HG02973 (cell line): Measurements from ENCODE around the gene BLOC1S3.

Experiments
- ATAC-seq: cut with Tn5 transposase; IDR thresholded peaks from one replicate; pipeline ENCODE4 v1.9.1; 2021; ENCODE audit warnings: moderate library complexity; ENCODE audit not compliant: unreplicated experiment

The BLOC1S3 gene

DNA sequence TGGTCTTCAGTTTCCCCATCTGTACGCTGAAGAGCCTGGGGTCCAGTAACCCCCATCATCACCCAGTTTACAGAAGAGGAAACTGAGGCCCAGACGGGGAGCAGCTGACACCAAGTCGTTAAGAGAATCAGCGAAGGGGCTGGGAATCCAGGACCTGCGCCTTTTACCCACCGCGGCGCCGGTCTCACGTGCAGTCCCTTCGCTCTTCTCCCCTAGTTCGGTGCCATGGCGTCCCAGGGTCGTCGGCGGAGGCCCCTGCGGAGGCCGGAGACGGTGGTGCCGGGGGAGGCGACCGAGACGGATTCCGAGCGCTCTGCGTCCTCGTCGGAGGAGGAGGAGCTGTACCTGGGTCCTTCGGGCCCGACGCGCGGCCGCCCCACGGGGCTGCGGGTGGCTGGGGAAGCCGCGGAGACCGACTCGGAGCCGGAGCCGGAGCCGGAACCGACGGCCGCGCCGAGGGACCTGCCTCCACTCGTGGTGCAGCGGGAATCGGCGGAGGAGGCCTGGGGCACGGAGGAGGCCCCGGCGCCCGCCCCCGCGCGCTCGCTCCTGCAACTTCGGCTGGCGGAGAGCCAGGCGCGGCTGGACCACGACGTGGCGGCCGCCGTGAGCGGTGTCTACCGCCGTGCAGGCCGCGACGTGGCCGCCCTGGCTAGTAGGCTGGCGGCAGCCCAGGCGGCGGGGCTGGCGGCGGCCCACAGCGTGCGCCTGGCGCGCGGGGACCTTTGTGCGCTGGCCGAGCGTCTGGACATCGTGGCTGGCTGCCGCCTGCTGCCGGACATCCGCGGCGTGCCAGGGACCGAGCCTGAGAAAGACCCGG, 698 bp downstream of the BLOC1S3 start:
- no peak for ATAC-seq

DNA sequence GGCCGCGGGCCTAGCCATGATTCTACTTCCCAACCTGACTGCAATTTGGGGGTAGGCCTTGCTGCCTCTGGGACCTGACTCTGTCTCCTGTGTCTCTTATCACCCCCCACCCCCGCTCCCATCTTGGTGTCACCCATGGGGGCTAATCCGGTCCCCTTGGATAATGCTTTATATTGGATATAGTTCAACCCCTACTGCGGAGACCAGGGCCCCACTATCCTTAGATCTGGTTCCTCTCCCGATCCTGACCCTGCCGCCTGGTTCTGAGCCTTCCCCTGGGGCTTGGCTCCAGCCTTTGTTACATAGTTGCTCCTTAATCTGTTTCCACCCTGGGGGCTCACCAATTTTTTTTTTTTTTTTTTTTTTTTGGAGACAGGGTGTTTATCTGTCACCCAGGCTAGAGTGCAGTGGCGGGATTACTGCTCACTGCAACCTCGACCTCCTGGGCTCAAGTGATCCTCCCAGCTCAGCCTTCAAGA, 1.3 kb downstream of the BLOC1S3 start:
- no peak for ATAC-seq

DNA sequence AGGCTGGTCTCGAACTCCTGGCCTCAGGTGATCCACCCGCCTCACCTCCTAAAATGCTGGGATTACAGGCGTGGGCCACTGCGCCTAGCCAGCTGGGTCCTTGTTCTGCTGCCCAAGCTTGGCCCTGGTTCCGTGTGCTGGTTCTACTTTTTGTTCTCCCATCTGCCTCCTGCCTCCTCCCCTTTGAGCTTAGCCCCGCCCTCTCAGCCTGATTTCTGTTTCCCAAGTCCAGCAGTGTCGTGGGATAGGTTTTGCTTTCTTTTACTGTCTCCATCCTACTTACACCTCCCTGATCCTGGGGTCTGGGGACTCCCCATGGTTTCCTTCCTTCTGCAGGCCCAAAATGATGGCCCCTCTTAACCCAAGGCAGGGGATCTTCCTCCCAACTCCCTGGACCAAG, 2.4 kb downstream of the BLOC1S3 start:
- no peak for ATAC-seq

GRCh38 chr19:45182758-45183157, 4.2 kb downstream of the BLOC1S3 start:
- ATAC-seq = no peak

GRCh38 chr19:45184115-45184514, 5.5 kb downstream of the BLOC1S3 start:
- no peak for ATAC-seq

GRCh38 chr19:45186509-45187334, 8.1 kb downstream of the BLOC1S3 start:
- ATAC-seq = no peak

DNA sequence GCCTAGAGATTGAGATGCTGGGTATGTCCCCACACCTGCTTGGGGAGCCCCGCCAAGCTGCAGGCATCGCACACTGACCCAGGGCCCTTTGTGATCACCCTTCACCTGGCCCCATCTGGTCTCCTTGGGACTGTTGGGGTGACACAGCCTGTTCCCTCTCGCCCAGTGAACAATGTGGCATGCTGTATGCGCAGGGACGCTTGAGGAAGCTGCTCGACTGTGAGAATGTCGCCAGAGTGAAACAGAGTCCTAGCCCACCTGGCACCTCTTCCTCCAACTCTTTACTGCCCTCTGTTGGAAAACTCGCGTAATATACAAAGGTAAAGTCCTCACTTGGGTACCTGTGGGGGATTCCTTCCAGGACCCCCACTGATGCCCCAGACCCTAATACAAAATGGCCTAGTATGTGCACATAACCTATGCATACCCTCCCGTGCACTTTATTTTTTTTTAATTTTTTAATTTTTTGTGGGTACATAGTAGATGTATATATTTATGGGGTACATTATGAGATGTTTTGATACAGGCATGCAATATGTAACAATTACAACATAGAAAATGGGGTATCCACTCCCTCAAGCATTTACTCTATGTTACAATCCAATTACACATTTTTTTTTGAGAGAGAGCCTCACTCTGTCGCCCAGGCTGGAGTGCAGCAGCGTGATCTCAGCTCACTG, 9.0 kb downstream of the BLOC1S3 start:
- ATAC-seq = no peak

- no peak for ATAC-seq
Observed at GRCh38 chr19:45189971-45190370, 11.4 kb downstream of the BLOC1S3 start.

GRCh38 chr19:45191375-45191774, 12.8 kb downstream of the BLOC1S3 start:
- no peak for ATAC-seq

DNA sequence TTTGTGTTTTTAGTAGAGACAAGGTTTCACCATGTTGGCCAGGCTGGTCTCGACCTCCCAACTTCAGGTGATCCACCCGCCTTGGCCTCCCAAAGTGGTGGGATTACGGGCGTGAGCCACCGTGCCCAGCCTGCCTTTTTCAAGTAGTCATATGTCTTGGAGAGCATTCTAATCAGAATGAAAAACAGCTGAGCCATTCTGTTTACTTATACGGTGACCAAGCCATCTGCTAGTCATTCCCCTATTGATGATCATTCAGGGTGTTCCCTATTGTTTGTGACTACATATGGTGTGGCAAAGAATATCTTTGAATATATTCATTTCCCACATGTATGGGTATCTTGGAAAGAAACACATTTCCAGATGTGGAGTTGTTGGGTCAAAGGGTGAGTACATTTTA, 17.2 kb downstream of the BLOC1S3 start:
- ATAC-seq = no peak

GRCh38 chr19:45200568-45200967, 22.0 kb downstream of the BLOC1S3 start:
- ATAC-seq = no peak

DNA sequence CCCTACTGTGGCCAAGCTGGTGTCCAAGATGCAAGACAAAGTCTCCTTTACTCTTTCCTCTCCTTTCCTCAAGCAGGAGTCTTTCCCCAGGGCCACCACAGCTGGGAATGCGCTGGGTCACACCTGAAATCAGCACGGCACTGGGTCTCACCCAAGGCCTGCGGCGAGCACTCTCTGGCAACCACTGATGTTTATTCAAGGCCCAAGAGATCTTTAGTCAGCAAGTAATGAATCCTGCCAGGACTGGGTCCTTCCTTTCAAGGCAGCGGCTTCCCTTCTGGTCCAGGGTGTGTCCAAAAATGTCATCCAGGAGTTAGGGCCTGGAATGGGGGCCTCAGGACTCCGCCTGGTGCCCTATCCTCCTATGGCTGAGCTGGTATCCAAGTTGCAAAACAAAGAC, 24.1 kb downstream of the BLOC1S3 start:
- no peak for ATAC-seq

- no peak for ATAC-seq
Observed at GRCh38 chr19:45205810-45206209, 27.2 kb downstream of the BLOC1S3 start.

GRCh38 chr19:45206328-45206727, 27.7 kb downstream of the BLOC1S3 start:
- no peak for ATAC-seq

DNA sequence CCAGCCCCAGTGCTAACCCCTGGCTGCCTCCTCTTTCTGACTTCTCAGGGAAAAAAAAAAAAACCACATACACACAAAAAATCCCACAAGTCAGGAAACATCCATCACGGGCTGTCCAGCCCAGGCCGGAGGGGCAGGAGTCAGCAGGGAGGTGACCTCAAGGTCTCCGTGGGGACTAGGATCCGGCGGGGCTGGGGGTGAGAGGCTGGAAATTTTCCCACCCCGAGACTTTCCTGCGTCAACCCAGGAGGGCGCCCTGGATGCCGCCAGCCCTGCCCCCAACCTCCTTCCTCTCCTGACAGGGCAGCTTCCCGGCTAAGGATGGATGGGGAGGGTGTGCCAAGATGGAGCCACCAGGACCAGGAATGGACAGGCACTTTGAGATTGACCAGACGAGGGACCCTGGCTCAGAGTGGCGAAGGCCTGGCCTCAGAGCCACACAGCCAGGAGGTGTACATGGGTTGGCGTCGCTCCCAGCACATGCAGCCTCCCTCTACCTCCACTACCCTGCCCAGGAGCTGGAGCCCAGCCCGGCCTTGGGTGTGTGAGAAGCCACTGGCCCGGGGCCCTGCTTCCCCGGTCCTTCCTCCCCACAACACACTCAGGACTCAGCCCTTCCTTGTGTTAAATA, 33.3 kb downstream of the BLOC1S3 start:
- no peak for ATAC-seq

DNA sequence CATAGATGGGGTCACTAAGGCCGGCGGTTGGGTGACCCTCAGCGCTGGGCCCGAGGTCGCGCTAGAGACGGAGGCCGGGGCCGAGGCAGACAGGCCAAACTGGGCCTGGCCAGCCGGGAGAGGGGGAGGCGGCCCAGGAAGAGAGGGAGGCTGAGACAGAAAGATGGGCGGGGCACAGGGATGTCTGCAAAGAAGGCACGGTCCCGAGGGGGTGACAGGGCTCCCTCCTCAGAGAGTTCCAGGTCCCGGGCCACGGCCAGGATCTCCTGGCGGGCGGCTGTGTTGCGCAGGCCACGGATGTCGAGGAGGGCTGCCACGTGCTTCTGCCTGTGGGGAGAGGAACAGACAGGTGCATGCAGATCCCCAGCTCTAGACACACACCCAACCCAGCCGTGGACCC, 34.4 kb downstream of the BLOC1S3 start:
- no peak for ATAC-seq

GRCh38 chr19:45215391-45216191, 37.0 kb downstream of the BLOC1S3 start:
- ATAC-seq = no peak

GRCh38 chr19:45216667-45217066, 38.1 kb downstream of the BLOC1S3 start:
- ATAC-seq = no peak

DNA sequence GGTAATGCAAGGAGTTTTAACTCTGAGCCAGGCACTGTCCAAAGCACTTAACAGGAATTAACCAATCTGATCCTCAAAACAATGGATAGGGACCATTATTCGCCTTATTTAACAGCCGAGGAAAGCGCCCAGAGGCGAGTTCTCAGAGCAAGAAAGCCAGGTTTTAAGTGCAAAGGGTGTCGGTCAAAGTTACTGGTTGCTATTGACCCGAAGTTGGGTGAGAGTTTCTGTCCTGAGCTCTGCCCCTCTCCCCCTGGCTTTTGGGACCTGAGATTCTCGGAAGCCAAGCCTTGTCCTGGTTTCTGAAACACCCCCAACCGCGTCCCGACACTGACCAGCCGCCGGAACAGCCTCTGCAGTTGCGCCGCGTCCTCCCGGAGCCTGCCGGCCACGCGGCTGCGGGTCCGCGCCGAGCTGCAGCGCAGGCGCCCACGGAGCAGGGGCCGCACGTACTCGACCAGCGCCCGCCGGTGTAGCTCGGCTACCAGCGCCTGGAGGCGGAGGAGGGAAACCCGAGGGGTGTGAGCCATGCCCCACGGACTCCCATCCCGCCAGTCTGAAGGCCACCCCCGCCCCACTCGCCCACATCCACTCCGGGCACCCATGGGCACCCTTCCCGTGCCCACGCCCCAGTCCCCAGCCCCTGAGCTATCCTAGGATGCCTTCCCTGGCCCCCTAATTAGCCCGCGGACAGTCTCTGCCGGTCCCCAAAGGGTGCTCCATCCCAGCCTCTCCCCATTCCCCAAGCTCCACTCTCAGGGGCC, 38.8 kb downstream of the BLOC1S3 start:
- ATAC-seq = no peak

DNA sequence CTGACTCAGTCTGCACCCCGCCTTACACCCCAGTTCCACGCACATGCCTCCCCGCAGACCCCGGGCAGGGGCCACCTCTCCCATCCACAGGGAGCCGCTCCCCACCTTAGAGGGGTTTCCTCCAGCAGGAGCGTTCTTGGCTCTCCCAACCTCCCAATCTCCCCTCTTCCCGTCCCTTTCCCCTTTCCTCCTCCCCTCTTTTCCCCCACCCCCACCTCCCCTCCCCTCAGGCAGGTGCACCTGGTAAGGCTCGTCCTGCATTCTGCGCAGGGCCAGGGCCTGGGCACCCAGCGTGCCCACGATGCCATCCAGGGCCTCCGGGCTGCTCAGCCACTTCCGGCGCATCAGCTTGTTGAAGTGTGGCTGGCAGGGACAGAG, 39.4 kb downstream of the BLOC1S3 start:
- ATAC-seq = no peak
